Dedifferentiated amniotic fluid mesenchymal stem cell (primary cell): ENCODE results near the gene GBP4.

Experiments used
- DNase-seq: peaks from one replicate; pipeline ENCODE4 v3.0.0-alpha.2; 2016; ENCODE audit errors: extremely low spot score

The GBP4 gene

GRCh38 chr1:89171067-89171438 is 27.7 kb downstream of the GBP4 start:
- no peak for DNase-seq

- no peak for DNase-seq
Observed at GRCh38 chr1:89170170-89171066, 28.3 kb downstream of the GBP4 start.

- DNase-seq = no peak
Observed at GRCh38 chr1:89169166-89169565, 29.6 kb downstream of the GBP4 start.

GRCh38 chr1:89167590-89168230 is 31.0 kb downstream of the GBP4 start:
- DNase-seq = no peak

- DNase-seq = no peak
Observed at GRCh38 chr1:89166705-89167104, 32.0 kb downstream of the GBP4 start.

- DNase-seq = no peak
Observed at GRCh38 chr1:89165811-89166210, 32.9 kb downstream of the GBP4 start.

GRCh38 chr1:89151047-89151446 is 47.7 kb downstream of the GBP4 start:
- no peak for DNase-seq

GRCh38 chr1:89149976-89150375 is 48.8 kb downstream of the GBP4 start:
- no peak for DNase-seq

GRCh38 chr1:89149229-89149628 is 49.5 kb downstream of the GBP4 start:
- no peak for DNase-seq

- no peak for DNase-seq
Observed at GRCh38 chr1:89147678-89148658, 50.8 kb downstream of the GBP4 start.

GRCh38 chr1:89146721-89147120 is 52.0 kb downstream of the GBP4 start:
- DNase-seq = no peak

GRCh38 chr1:89143484-89143883 is 55.3 kb downstream of the GBP4 start:
- no peak for DNase-seq

GRCh38 chr1:89142160-89142559 is 56.6 kb downstream of the GBP4 start:
- no peak for DNase-seq

GRCh38 chr1:89133747-89134146 is 65.0 kb downstream of the GBP4 start:
- no peak for DNase-seq
